HCT116 (cell line): ENCODE results near the gene CD200R1L. TPM values are rescaled to one million over a fixed set of nuclear protein-coding genes. Genes with fewer than 3 reads are reported as not detected.

ENCODE experiments used
- ATAC-seq: fragments of 200-7000 bp; cut with Tn5 transposase; 2 replicates; pipeline ENCODE4 v1.9.1; 2020; ENCODE audit warnings: mild to moderate bottlenecking, moderate library complexity
- BruUV-seq: library from RNA; stranded (reverse); fragments of 400-500 nt; replicated peaks from 2 replicates; lab custom pipeline; 2021; lab: Mats Ljungman, UMichigan
- CTCF ChIA-PET: fragments of 300-600 bp; sonication (Branson Sonifier 250); formaldehyde crosslinking; loops from one replicate; lab custom pipeline; 2021; ENCODE audit warnings: antibody characterized with exemption; lab: Charles Lee
- POLR2A ChIA-PET: fragments of 300-600, 350-600 bp; sonication (Branson Sonifier 250); formaldehyde crosslinking; loops from one replicate; lab custom pipeline; 2021; ENCODE audit warnings: antibody characterized with exemption; lab: Charles Lee
- RAD21 ChIA-PET, 2 experiments: fragments of 300-600 bp; sonication (Branson Sonifier 250); formaldehyde crosslinking; loops; one replicate each; lab custom pipeline; 2023; ENCODE audit warnings: low total read pairs in 2 of 2; ENCODE audit not compliant: uncharacterized antibody in 2 of 2, unreplicated experiment in 2 of 2, low non-redundant PET in 1 of 2; lab: Charles Lee
- DNase-seq: peaks from one replicate; pipeline ENCODE4 v3.0.0-alpha.2; 2010; ENCODE audit warnings: low read depth, low spot score
- H2AFZ ChIP-seq: fragments of 200-600 bp; shearing (Covaris generic), sonication (generic); 2 replicates; pipeline ENCODE4 v1.6.1; 2017; ENCODE audit warnings: low read depth, mixed run types, mixed read lengths, antibody characterized with exemption, low read length; ENCODE audit not compliant: poor library complexity, severe bottlenecking
- H3K27ac ChIP-seq: 2 replicates; pipeline ENCODE4 v1.5.1; 2012; ENCODE audit warnings: low read depth, low read length
- H3K27me3 ChIP-seq: fragments of 200-600 bp; sonication (generic); 2 replicates; pipeline ENCODE4 v1.6.1; 2016; ENCODE audit warnings: mixed run types, low read length, mixed read lengths; ENCODE audit not compliant: insufficient read depth
- H3K36me3 ChIP-seq, 2 experiments: fragments of 200-500 bp in 1 of 2; fragments of 200-600 bp in 1 of 2; sonication (Bioruptor generic) in 1 of 2; sonication (generic) in 1 of 2; 2 replicates each; pipeline versions ENCODE4 v1.5.1 to v1.6.1; 2014 to 2016; ENCODE audit warnings: low read length in 2 of 2, inconsistent platforms in 1 of 2, mixed read lengths in 1 of 2, mixed run types in 1 of 2; ENCODE audit not compliant: insufficient read depth in 2 of 2, control insufficient read depth in 1 of 2
- H3K4me1 ChIP-seq, 2 experiments: fragments of 200-600 bp in 1 of 2; sonication (generic) in 1 of 2; 2 replicates each; pipeline versions ENCODE4 v1.5.1 to v1.6.1; 2012 to 2017; ENCODE audit warnings: low read length in 2 of 2, inconsistent platforms in 1 of 2, mild to moderate bottlenecking in 1 of 2, mixed read lengths in 1 of 2, mixed run types in 1 of 2, moderate library complexity in 1 of 2; ENCODE audit not compliant: insufficient read depth in 2 of 2, control insufficient read depth in 1 of 2
- H3K4me2 ChIP-seq: fragments of 200-600 bp; sonication (generic); 2 replicates; pipeline ENCODE4 v1.6.1; 2017; ENCODE audit warnings: mixed run types, low read length, mixed read lengths
- H3K4me3 ChIP-seq, 2 experiments: fragments of 200-600 bp in 1 of 2; sonication (generic) in 1 of 2; replicated peaks in 1 of 2; 2 replicates each; pipeline ENCODE4 v1.5.1; 2011 to 2016; ENCODE audit warnings: low read length in 2 of 2, control low read depth in 1 of 2, low read depth in 1 of 2, mild to moderate bottlenecking in 1 of 2, mixed read lengths in 1 of 2, mixed run types in 1 of 2
- H3K79me2 ChIP-seq: fragments of 200-600 bp; sonication (generic); 2 replicates; pipeline ENCODE4 v1.6.1; 2017; ENCODE audit warnings: mild to moderate bottlenecking, mixed run types, low read length, moderate library complexity, mixed read lengths; ENCODE audit not compliant: insufficient read depth
- H3K9ac ChIP-seq: fragments of 200-600 bp; sonication (generic); 2 replicates; pipeline ENCODE4 v1.6.1; 2016; ENCODE audit warnings: low read length, mixed read lengths
- H3K9me2 ChIP-seq: fragments of 200-600 bp; sonication (generic), shearing (Covaris generic); 2 replicates; pipeline ENCODE4 v1.6.1; 2017; ENCODE audit warnings: mixed run types, mild to moderate bottlenecking, moderate library complexity; ENCODE audit not compliant: insufficient read depth
- H3K9me3 ChIP-seq, 2 experiments: fragments of 200-500 bp in 1 of 2; fragments of 200-600 bp in 1 of 2; sonication (Bioruptor generic) in 1 of 2; sonication (generic) in 1 of 2; 2 replicates each; pipeline ENCODE4 v1.6.1; 2014 to 2017; ENCODE audit warnings: low read length in 2 of 2, mixed read lengths in 2 of 2, inconsistent platforms in 1 of 2, low read depth in 1 of 2, mild to moderate bottlenecking in 1 of 2, mixed run types in 1 of 2, moderate library complexity in 1 of 2; ENCODE audit not compliant: control insufficient read depth in 1 of 2, insufficient read depth in 1 of 2
- H4K20me1 ChIP-seq: fragments of 200-600 bp; sonication (generic), shearing (Covaris generic); 2 replicates; pipeline ENCODE4 v1.6.1; 2017; ENCODE audit warnings: mixed run types, mild to moderate bottlenecking, moderate library complexity; ENCODE audit not compliant: insufficient read depth
- CBX3 ChIP-seq: IDR thresholded peaks from 2 replicates; pipeline ENCODE4 v1.6.1; 2012; ENCODE audit warnings: low read depth
- CEBPB ChIP-seq: IDR thresholded peaks from 2 replicates; pipeline ENCODE4 v1.6.1; 2012; ENCODE audit warnings: low read depth
- EGR1 ChIP-seq: IDR thresholded peaks from 2 replicates; pipeline ENCODE4 v1.6.1; 2012; ENCODE audit warnings: low read depth
- EZH2 ChIP-seq: fragments of 200-600 bp; sonication (generic); IDR thresholded peaks from 2 replicates; pipeline ENCODE4 v1.6.1; 2017; ENCODE audit warnings: antibody characterized with exemption, mixed run types
- EZH2phosphoT487 ChIP-seq: fragments of 200-600 bp; IDR thresholded peaks from 2 replicates; pipeline ENCODE4 v1.6.1; 2018; ENCODE audit warnings: antibody characterized with exemption, borderline replicate concordance
- POLR2A ChIP-seq: IDR thresholded peaks from 2 replicates; pipeline ENCODE4 v1.7.0; 2011; ENCODE audit warnings: borderline replicate concordance; ENCODE audit not compliant: insufficient read depth, insufficient read length; ENCODE audit errors: extremely low read depth
- POLR2AphosphoS5 ChIP-seq: IDR thresholded peaks from 2 replicates; pipeline ENCODE4 v1.6.1; 2011; ENCODE audit warnings: mild to moderate bottlenecking, low read depth, low read length, moderate library complexity
- REST ChIP-seq: IDR thresholded peaks from 2 replicates; pipeline ENCODE4 v1.6.1; 2012; ENCODE audit warnings: low read depth
- SP1 ChIP-seq: IDR thresholded peaks from 2 replicates; pipeline ENCODE4 v1.6.1; 2012; ENCODE audit warnings: low read depth
- SRF ChIP-seq: IDR thresholded peaks from 2 replicates; pipeline ENCODE4 v1.6.1; 2012; ENCODE audit warnings: low read depth
- TCF7L2 ChIP-seq: IDR thresholded peaks from 2 replicates; pipeline ENCODE4 v1.7.0; 2011; ENCODE audit warnings: borderline replicate concordance, inconsistent platforms; ENCODE audit not compliant: insufficient read depth, insufficient read length; ENCODE audit errors: extremely low read depth
- YY1 ChIP-seq: IDR thresholded peaks from 2 replicates; pipeline ENCODE4 v1.6.1; 2011; ENCODE audit warnings: low read length, low read depth, moderate library complexity, mild to moderate bottlenecking; ENCODE audit not compliant: insufficient replicate concordance; ENCODE audit errors: extremely low read depth
- ZBTB33 ChIP-seq: IDR thresholded peaks from 2 replicates; pipeline ENCODE4 v1.6.1; 2011; ENCODE audit warnings: mild to moderate bottlenecking, low read length, moderate library complexity; ENCODE audit not compliant: insufficient replicate concordance; ENCODE audit errors: extremely low read depth
- ZFX ChIP-seq: fragments of 450-650 bp; IDR thresholded peaks from 2 replicates; pipeline ENCODE4 v1.6.1; 2017
- ZNF274 ChIP-seq: fragments of 200-500 bp; sonication (Bioruptor generic); IDR thresholded peaks from 2 replicates; pipeline ENCODE4 v1.6.1; 2014; ENCODE audit warnings: mild to moderate bottlenecking, low read depth, low read length, inconsistent platforms
- intact Hi-C: fragments of 100-400 bp; cut with micrococcal nuclease; formaldehyde crosslinking; loops from 2 replicates; pipeline ENCODE4 v1.10.0; 2022
- total RNA-seq: library from RNA; stranded (reverse); gene quantifications from one replicate; pipeline ENCODE4 v1.2.1, GENCODE V29; 2021; ENCODE audit not compliant: unreplicated experiment

CD200R1L gene
- total RNA-seq, 1 experiment from 2014 or later: not detected

- Histone ChIP-seq H3K36me3 (no peaks in the 10 kb centered on the region), H3K27ac (no peak overlapping the region), H4K20me1 (no peaks in the 10 kb centered on the region), H3K4me2 (no peak overlapping the region), H3K79me2 (no peaks in the 10 kb centered on the region), H3K27me3 (no peaks in the 10 kb centered on the region), H2AFZ (no peak overlapping the region), H3K9me2 (no peaks in the 10 kb centered on the region), H3K4me3 (no peak overlapping the region), H3K9me3 (no peaks in the 10 kb centered on the region), H3K4me1 (no peaks in the 10 kb centered on the region), H3K9ac (no peak overlapping the region)
- CTCF ChIA-PET: no interaction called here
- BruUV-seq: no TSS peak
- DNase-seq (no peak), ATAC-seq (no peak)
- RAD21 ChIA-PET: no interaction called here
- no peak for TF ChIP-seq CBX3
- intact Hi-C loops: no loop called here
- POLR2A ChIA-PET: no interaction called here
Observed at GRCh38 chr3:112789787-112790186, 56.9 kb downstream of the CD200R1L start.

- no peaks in the 10 kb centered on the region for H4K20me1 ChIP-seq
- ATAC-seq (no peak), DNase-seq (no peak)
- H3K9me2 ChIP-seq: no peaks in the 10 kb centered on the region
- intact Hi-C loops: no loop called here
- BruUV-seq: no TSS peak
- H3K27me3 ChIP-seq: no peaks in the 10 kb centered on the region
- H3K4me1 ChIP-seq: no peaks in the 10 kb centered on the region
- POLR2A ChIA-PET: no interaction called here
- H3K4me3 ChIP-seq: no peak overlapping the region
- no peaks in the 10 kb centered on the region for H3K9me3 ChIP-seq
- no peak overlapping the region for H3K9ac ChIP-seq
- H3K4me2 ChIP-seq: no peak overlapping the region
- RAD21 ChIA-PET: no interaction called here
- H3K79me2 ChIP-seq: no peaks in the 10 kb centered on the region
- H2AFZ ChIP-seq: no peak overlapping the region
- H3K27ac ChIP-seq: no peak overlapping the region
- H3K36me3 ChIP-seq: no peaks in the 10 kb centered on the region
- CTCF ChIA-PET: no interaction called here
- TF ChIP-seq YY1 (no peak), EGR1 (no peak), REST (no peak), CBX3 (no peak), POLR2AphosphoS5 (no peak), ZNF274 (no peak), EZH2 (no peak), EZH2phosphoT487 (no peak), ZFX (no peak), TCF7L2 (no peak), SRF (no peak), ZBTB33 (no peak), POLR2A (no peak), CEBPB (no peak), SP1 (no peak)
Observed at GRCh38 chr3:112786881-112787579, 59.6 kb downstream of the CD200R1L start.
